NCI-H524 (cell line): ENCODE measurements around the gene KHSRP.
"Not testable (repeated sequence)": the region's sequence is repeated elsewhere in the genome, so short reads cannot be mapped to it uniquely, and the experiment has no call there.

ENCODE experiments used
- DNase-seq, 2 experiments: peaks; one replicate each; lab custom pipeline; 2025; lab: John Stamatoyannopoulos, UW

KHSRP gene

GRCh38 chr19:6417713-6418561, 6.7 kb downstream of the KHSRP start:
- no peak for DNase-seq

- DNase-seq: no peak
These were observed 7.8 kb downstream of the KHSRP start for GRCh38 chr19:6416658-6417405.

- no peak for DNase-seq
These were observed 8.9 kb downstream of the KHSRP start for GRCh38 chr19:6415591-6416190.

GRCh38 chr19:6414793-6415590, 9.6 kb downstream of the KHSRP start:
- no peak for DNase-seq

- DNase-seq: no peak
These were observed 10.6 kb downstream of the KHSRP start for GRCh38 chr19:6413721-6414643.

GRCh38 chr19:6413291-6413690, 11.3 kb downstream of the KHSRP start:
- DNase-seq: no peak

GRCh38 chr19:6412447-6413091, 12.0 kb downstream of the KHSRP start:
- DNase-seq: peak; percentile 6 to 55

- DNase-seq: no peak
These were observed 12.6 kb downstream of the KHSRP start for GRCh38 chr19:6412061-6412446.

- DNase-seq: no peak
These were observed 15.3 kb downstream of the KHSRP start for GRCh38 chr19:6409346-6409745.

GRCh38 chr19:6406401-6406800, 18.2 kb downstream of the KHSRP start:
- no peak for DNase-seq

- peak in 1 of 2 experiments; percentile 34 for DNase-seq
These were observed 21.6 kb downstream of the KHSRP start for GRCh38 chr19:6402837-6403608.

GRCh38 chr19:6402058-6402457, 22.6 kb downstream of the KHSRP start:
- DNase-seq: no peak

- not testable (repeated sequence) for DNase-seq
These were observed 24.3 kb downstream of the KHSRP start for GRCh38 chr19:6400062-6400944.

GRCh38 chr19:6396305-6396704, 28.3 kb downstream of the KHSRP start:
- no peak for DNase-seq

- no peak for DNase-seq
These were observed 29.8 kb downstream of the KHSRP start for GRCh38 chr19:6394831-6395230.

- peak in 1 of 2 experiments; percentile 78 for DNase-seq
These were observed 30.6 kb downstream of the KHSRP start for GRCh38 chr19:6393983-6394412.

GRCh38 chr19:6393074-6393982, 31.3 kb downstream of the KHSRP start, which contains the start of gene GTF2F1:
Gene GTF2F1 (minus strand): TSS chr19:6393164. CDS start chr19:6392995, 169 bp downstream.
- peak; percentile 97 for DNase-seq
